Amygdala (tissue), 56 donors: Measurements from ENCODE around the gene IKBKE.

Experiments used
- DNase-seq, 56 donors: peaks; one replicate each; lab custom pipeline; 2025; lab: John Stamatoyannopoulos, UW

Gene IKBKE

DNA sequence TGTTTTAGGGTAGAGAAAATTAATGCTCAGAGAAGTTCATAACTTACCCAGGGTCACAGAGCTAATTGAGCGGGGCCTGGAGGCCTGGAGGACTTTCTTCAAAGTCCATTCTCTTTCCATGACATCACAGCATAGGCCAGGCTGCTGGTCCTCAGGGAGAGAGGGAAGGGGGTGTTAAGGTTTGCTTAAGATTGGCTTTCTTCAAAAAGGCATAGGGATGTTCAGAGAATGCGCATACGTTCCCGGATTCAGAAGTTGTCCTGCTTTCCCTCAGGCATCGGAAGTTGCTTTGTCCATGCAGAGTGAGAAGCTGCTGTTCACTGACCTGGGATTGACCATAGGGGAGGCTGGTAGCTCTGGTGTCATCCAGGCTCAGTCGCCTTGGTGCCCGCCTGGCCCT, 62.1 kb downstream of the IKBKE start:
- no peak for DNase-seq

GRCh38 chr1:206534552-206534951, 64.3 kb downstream of the IKBKE start:
- no peak for DNase-seq

DNA sequence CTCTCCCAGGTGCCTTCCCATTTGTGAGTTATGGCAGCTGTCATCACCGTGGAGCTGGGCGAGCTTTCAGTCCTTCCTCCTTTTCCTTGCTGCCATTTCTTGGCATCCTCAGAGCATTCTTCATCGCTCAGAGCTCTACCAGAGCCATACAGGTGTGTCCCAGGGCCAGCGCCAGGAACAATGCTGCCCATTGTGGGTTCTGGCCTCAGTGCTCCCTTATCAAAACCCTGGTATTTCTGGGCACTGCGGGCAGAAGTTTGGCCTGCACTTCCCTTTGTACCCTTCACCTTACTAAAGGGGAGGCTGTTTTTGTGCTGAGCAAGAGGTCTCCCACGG, 65.5 kb downstream of the IKBKE start:
- DNase-seq, result no peak

- DNase-seq, result no peak
Measured at GRCh38 chr1:206537141-206537540, 66.9 kb downstream of the IKBKE start.

DNA sequence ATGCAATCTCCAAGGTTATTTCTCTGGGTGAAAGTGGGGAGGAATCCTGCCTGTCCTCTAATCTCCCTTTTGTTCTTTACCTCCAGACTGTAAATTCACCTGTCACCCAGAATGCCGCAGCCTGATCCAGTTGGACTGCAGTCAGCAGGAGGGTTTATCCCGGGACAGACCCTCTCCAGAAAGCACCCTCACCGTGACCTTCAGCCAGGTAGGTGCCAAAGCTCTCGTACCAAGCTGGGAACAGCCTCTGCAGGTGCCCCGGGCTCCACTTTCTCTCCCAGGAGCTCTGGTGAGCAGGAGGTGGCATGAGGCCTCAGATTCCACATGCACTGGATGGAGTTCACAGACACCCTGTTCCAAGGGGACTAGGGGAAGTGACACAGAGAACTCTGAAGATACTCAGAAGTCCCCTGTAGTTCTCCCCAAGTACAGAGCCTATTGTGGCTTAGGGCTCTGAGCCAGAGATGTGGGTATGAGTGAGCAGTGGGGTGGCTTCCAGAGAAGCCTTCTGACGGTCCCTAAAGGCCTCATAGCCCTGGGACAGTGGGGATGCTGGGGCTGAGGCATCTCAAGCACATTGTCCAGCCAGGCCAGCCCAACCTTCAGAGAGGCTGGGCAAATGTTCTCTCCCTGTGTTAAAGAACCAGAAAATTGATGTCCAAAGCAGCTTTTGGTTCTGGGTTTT, 68.0 kb downstream of the IKBKE start:
- no peak for DNase-seq

GRCh38 chr1:206538901-206539640, 68.8 kb downstream of the IKBKE start:
- DNase-seq, result no peak

DNA sequence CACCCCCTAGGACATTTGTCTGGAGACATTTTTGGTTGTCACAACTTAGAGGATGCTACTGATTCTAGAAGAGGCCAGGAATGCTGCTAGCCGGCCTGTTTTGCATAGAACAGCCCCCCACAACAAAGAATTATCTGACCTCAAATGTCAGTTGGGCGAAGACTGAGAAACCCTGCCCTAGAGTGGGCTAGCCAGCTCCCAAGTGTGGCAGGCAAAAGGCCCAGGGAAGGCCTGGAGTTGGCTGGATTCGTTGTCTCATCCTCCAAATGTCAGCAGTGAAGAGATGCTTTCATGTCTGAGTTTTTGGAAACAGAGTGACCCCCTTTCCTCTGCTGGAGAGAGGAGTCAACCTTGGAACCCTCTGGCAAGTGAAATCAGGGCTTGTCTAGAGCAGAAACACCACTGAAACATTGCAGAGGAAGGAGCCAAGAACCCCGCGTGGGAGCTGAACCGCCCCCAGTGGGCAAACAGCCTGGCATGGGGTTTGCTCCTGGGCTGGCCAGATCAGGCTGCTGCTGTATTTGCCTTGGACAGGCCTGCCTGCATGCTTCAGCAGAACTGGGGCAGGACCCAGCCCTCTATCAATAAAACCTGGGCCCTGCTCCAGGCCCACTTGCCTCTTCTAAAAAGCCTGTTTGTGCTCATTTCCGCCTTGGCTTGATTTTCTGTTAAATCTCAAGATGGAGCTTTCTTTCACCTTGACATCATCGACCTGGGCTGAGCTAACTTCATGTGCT, 69.9 kb downstream of the IKBKE start:
- DNase-seq, result peak in 42 of 56 donors; percentile 10 to 74 (median 39)

- DNase-seq, result no peak
Measured at GRCh38 chr1:206541236-206541833, 71.1 kb downstream of the IKBKE start.

DNA sequence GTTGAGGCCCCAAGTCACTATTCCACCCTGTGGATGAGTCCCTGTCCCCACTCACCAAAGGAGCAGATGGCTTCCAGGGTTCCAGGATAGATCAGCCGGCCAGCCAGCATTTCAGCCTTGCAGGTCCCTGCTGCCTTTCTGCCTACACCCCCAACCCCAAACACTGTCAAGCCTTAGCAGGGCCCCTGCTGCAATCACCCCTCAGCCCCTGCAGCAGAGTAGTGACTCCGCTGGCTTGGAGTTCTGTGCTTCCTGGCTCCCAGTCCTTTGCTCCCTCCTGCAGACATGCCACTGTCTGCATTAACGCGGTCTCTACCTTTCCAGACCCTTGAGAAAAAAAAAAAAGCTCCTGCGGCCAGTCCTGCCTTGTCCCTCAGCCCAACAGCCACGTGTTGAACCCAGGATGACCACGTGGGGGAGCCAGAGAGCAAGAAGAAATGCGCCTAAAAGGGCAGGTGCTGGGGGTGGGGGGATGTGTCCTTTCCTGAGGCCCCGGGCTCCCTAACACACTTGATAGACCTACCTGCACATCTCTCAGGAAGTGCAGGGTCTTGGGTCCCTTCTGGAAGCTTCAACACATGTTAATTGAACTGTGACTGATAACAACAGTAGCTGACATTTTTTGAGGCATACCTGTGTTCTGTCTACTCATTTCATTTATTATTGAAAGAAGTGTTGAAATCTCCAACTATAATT, 74.4 kb downstream of the IKBKE start:
- peak in 39 of 56 donors; percentile 5 to 76 (median 32) for DNase-seq

DNA sequence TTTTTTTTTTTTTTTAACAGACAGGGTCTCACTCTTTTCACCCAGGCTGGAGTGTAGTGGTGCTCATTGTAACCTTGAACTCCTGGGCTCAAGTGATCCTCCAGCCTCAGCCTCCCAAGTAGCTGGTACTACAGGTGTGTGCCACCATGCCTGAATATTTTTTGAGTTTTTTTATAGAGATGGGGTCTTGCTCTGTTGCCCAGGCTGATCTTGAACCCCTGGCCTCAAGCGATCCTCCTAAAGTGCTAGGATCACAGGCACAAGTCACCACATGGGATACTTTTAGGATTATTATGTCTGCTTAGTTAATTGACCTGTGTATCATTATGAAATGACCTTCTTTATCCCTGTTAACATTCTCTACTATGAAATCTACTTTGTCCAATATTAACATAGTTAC, 75.1 kb downstream of the IKBKE start:
- no peak for DNase-seq
